Activated naive CD4-positive, alpha-beta T cell treated with Interleukin-2 at 50 U/mL for 16 hours (primary cell): ENCODE results near the gene REV1.

Experiments
- DNase-seq: peaks from one replicate; pipeline ENCODE4 v3.0.0-alpha.2; 2020

REV1 gene

DNA sequence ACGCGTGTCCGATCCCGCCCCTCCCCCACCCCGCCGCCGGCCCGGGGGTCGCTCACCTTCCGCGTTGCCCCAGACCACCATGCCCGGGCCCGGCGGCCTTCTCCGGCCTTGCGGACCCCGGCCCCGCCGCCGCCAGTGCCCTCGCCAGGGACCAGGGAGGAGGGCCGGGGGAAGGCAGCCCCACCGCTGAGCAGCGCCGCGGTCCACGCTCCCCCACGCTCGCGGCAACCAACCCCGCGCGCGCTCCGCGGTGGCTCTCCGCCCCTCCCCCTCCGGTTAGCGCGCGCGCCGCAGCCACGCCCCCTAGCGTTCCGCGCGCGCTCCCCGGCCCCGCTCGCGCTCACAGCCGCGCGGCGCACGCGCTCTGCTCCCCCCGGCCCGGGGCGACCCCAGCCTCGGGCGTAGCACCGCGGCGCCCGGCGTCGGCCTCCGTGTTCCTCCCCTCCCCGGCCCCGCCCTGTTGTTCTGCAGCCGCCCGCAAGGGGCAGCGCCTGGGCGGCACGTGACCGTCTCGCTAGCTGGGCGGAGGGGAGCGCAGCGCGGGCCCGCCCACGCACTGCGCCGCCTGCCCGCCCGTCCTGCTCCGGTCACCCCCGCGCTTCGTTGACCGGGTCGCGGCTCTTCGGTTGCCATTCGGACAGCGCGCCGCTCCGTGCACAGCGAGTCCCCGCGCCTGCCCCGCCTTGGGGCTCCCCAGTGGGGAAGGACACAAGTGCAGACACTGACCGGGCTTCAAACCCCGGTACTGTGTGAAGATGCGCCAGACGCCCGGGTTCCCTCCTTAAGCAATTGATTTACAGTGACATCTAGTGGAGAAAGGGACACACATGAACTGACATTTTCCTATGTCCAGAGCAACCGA lies at the start of gene REV1:
Gene REV1 (minus strand): TSS at position 257 of the 862 bp plus-strand sequence. CDS start 25,042 bp downstream, outside the sequence.
- peak; percentile 95 for DNase-seq

DNA sequence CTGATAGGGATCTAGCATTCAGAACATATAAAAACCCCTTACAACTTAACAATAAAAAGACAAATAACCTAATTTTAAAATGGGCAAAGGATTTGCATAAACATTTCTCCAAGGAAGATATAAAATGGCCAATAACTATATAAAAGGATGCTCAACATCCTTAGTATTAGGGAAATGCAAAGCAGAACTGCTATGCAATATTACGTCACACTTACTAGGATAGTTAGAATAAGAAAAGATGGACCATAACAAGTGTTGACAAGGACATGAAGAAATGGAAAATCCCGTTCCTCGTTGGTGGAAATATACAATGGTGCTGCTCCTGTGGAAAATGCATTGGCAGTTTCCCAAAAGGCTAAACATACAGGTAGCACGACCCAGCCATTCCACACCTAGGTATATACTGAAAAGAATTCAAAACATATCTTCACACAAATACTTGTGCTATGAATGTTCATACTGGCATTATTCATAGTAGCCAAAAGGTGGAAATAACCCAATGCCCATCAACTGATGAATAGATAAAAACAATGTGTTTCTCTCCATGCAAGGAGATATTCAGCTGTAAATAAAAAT lies 48.2 kb upstream of the REV1 start:
- DNase-seq: no peak

DNA sequence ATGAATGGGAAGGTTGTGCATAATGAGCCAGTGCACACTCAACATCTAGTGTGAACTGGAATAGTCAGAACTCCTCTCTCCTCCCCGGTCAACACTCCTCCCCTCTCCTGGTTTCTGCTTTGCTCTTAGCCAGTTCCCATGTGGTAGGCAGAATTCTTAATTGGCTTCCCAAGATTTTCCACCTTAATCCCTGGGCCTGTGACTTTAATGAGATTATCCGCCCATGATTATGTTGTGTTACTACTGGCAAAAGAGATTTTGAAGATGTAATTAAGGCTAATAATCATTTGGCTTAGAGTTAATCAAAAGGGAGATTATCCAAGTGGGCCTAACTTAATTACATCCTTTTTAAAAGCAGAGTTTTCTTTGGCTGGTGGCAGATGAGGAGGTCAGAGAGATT lies 34.2 kb upstream of the REV1 start:
- no peak for DNase-seq

DNA sequence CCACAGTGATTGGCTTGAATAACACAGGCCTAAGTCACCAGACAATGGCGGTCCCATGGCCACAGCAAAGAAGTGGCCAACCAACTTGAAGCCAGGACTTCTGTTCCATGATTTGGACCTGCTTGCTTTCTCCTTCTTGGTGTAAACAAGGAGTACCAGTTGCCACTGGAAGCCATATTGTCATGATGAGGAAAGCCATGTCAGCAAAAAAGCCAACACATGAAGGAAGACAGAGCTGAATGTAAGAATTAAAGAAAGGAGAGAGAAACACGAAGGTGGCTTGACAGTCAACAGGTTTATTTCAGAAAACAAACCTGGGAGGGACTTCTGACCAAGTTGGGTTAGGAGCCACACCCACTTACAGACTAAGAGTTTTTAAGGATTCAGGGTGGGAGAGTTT lies 32.3 kb upstream of the REV1 start:
- DNase-seq: no peak

DNA sequence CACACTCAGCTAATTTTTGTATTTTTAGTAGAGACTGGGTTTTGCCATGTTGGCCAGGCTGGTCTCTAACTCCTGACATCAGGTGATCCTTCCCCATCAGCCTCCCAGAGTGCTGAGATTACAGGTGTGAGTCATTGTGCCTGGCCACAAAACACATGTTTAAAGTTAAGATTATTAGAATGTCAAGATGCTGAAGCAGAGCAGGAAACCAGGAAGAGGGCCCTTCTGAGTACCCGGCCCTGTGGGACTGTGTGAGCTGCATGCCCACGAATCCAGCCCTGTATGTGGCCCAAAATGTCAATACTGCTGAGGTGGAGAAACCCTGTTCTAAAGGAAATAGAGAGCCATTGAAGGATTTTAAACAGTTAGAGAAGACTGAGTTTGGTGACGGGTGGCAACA lies 31.0 kb upstream of the REV1 start:
- no peak for DNase-seq

DNA sequence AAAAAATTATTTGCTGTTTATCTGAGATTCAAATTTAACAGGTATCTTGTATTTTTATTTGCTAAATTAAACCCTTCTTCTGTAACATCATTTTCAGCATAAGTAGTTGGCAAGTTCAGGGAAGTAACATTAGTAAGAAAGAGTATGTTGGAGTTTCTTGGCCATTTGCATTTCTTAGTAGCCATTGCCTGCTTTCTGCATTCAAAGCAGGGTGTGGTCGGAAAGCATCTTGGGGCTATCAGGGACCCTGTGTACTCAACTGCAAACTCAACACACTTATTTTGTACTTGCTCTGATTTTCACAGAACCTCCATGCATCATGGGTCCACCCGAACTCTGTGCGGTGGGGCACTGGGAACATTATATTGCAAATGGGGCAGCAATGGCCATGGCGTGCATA lies 30.4 kb upstream of the REV1 start:
- DNase-seq: no peak

DNA sequence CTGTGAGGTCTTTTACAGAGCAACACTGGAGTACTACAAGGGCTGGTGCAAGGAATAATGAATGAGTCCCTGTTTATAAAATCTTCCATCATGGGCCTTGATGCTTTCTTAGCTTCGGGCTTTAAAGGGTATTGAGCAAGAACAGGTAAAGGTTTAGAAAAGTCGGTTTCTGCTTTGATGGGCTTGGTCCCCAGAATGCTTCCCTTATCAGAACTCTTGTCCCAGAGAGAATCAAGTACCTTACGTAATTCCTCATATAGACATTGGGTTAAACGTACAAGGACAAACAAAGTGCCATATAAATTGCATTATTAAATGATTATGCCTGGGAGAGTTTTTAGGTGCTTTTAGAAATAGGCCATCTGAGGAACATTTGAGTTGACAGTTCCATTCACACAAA lies 24.5 kb upstream of the REV1 start:
- DNase-seq: no peak

DNA sequence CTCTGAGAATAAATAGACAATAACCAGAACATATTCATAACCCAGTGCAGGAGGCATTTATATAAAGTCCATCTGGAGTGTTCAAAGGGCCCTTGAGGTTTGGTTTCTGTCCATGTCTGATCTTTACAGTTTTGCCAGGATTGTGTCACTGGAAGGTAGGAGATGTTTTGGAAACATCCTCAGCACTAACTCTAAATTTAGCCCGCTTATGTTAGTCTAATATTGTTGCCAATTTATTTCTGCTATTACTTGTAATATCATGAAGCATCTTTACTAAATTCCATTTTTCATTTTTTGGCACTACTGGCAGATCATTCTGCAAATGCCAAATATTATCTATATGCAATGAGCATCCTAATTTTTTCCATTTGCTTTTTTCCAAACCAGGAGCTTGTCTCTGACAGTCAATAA lies 22.4 kb upstream of the REV1 start:
- no peak for DNase-seq

DNA sequence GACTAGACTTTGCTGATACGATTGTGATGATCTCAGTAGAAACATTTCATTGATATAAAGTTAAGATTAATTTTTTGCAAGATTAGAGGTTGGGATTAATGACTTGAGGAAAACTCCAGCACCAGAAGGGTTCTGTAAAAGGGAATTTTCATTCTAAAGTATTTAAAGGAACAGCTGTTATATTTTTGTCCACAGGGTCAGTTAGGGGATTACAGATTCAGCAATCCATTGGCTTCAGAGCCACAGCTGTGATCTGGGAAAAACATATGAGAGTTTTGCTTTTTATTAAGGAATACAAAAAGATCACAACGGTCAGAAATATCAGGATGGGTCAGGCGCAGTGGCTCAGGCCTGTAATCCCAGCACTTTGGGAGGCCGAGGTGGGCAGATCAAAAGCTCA lies 19.6 kb upstream of the REV1 start:
- DNase-seq: no peak

DNA sequence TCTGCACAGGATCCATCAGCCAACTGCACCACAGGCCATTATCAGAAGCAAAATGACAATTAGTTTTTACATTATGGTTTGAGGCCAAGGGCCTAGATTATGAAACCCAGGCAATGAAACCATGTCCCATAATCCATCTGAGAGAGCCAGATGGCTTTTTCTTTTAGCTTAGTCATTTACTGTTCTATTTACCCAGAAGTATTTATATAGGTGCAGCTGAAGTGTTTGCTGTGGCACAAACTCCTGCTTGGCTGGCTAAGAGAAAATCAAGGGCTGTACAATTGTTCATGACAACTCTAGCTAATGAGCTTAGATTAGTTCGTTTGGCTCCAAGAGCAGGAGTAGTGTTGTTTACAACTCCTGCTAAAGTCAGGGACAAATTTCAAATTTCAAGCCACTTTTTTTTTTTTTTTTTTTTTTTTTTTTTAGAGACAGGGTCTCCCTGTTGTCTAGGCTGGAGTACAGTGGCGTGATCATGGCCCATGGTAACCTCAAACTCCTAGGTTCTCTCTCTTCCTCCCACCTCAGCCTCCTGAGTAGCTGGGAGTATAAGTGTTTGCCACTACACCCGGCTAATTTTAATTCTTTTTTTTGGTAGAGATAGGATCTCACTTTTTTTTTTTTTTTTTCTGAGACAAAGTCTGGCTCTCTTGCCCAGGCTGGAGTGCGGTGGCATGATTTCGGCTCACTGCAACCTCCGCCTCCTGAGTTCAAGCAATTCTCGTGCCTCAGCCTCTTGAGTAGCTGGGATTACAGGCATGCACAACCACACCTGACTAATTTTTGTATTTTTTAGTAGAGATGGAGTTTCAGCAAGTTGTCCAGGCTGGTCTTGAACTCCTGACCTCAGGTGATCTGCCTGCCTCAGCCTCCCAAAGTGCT lies 18.4 kb upstream of the REV1 start:
- no peak for DNase-seq

DNA sequence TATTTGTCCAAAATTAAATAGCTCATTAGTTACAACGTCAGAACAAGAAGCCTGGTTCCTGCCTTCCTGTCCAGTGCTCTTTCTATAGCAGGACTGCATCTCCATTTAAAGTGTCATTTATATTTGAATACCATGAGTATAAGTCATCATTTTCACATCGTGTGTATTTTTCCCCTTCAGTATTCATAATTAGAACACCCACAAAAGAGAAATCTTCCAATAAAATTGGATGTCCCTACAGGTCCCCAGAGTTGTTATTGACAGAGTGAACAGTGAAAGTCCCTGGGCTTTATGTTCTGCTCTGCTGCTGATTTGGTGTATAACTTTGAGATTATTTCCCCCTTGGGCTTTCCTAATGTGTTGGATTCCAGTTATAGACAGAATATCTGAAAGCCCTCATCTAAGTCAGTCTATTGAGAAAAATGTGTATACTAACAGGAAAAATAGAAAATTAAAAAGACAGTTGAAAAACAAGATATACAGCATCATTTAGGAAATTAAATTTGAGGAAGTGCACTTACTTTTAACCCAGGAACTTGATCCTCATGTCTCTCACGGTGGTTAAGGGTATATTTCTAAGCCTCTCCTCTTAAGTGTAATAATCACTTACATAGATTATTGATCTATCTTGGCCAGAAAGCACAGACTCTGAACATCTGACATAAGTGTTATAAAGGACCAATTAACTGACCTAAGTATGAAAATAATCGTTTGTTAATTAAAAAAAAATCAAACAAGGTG lies 15.2 kb upstream of the REV1 start:
- DNase-seq: no peak

DNA sequence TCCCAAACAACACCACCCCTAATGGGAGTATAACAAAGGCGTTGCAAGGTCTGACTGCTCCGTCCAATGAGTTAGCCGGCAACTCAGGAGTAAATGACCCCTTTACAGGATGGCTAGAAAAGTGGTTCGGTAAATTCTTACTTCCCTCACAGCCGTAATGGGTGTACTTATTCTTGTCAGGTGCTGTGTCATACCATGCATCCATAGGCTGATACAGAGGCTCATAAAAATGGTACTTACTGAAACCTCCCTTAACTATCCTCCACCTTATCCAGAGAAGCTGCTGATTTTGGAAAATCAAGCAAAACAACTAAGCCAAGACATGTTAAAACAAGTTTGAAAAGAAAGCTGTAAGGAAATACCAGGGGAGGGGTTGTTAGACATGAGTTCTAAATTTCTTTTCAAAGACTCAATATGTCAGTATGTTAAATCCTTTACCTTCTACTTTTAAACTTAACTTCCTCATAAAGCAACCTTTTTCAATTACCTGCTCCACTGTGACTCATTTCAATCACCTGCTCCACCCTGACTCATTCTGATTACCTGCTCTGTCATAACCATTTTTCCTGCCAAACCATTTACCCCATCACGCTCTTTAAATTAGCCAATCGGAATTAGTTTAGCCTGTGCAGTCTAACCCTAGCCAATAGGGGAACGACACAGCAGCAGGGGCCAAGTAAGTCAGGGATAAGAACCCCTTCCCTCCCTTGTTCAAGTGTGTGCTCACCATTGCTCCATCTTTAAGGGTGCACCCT lies 14.0 kb upstream of the REV1 start:
- DNase-seq: peak; percentile 3

DNA sequence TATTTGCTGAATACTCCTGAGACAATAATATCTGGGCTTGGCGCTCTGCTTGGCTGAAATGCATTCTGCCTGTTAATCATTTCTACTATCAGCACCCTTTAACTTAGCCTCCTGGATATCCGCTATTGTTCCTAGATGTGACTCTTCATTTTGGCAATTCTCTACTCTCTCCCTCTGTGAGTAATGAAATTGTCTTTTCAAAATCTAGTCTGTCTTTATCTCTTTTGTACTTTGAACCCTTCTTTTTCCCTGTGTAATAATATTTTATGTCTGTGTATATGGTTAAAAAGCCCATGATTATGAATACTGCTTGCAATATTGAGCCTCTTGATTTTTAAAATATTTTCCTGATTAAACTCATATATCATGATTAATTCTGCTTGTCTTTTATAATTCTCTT lies 6.2 kb upstream of the REV1 start:
- DNase-seq: no peak

DNA sequence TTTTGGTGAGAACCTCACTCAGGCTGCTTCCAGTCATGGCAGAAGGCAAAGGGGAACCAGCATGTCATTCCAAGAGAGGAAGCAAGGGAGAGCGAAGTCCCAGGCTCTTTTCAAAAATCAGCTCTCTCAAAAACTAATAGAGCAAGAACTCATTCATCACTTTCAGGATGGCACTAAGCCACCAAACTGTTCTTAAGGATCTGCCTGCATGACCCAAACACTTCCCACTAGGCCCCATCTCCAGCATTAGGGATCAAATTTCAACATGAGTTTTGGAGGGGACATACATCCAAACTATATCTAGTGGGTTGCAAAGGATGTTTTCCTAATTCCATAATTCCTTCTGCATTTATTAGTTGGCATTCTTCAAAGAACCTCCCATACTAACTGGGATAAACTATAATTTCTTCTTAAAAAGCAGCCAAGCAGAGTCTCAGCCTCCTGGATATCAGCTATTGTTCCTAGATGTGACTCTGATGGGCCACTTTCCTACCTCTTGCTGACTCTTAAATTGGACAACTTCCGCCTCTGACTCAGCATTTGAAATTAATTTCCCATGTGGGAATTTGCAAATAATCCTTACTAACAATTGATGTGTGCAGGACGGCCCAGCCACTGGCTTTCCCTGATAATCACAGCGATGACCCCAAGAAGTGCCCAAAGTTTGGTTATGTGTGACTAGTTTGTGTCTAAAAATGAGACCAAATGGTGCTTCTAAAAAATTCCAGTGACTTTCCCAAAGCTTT lies 5.5 kb upstream of the REV1 start:
- DNase-seq: no peak

DNA sequence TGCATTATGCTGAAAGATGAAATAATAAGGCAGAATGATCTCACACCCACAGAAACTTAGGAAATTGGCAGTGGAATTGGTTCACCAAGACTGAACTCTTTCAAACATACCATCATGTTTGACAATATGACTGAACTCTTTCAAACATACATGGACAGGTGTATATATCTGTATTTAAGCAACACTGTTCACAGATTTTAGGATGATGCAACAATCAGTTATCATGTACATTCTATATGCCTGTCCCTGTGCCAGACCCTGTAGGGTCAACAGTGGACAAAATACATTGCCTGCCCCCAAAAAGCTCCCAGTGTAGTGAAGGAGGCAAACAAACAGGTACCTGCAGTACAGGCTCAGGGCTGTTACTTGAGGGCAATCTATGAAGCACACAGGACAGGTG lies 2.9 kb upstream of the REV1 start:
- DNase-seq: no peak

DNA sequence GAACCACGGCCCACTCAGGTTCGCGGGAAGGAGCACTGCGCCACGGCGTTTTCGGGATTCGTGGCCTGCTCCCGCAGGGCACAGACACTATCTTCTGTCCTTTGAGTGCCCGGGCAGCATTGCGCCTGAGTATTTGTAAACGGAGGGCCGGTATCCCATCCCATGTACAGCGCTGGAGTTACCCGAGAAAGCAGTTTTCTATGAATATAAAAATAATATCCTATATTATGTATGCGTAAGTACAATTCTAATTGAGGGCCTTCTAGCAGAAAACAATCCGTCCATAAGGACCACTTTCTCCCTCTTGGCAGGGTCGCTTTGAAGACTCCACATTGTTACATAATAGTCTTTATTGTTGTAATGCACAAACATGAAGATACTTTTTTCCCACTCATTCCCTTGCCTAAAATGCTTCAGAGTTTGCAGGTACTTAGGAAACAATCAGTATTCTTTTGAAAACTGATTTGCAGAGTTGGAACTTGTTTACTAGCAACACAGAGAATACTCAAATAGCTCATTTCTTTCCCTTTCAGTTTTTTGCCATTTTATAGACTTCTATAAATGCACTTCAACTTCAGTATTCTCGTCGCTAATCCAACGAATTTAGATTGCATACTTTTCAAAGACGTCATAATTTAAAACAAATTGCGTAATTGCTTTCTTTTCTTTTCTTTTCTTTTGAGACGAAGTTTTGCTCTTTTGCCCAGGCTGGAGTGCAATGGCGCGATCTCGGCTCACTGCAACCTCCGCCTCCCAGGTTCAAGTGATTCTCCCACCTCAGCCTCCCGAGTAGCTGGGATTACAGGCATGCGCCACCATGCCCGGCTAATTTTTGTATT lies 1.0 kb upstream of the REV1 start:
- no peak for DNase-seq

DNA sequence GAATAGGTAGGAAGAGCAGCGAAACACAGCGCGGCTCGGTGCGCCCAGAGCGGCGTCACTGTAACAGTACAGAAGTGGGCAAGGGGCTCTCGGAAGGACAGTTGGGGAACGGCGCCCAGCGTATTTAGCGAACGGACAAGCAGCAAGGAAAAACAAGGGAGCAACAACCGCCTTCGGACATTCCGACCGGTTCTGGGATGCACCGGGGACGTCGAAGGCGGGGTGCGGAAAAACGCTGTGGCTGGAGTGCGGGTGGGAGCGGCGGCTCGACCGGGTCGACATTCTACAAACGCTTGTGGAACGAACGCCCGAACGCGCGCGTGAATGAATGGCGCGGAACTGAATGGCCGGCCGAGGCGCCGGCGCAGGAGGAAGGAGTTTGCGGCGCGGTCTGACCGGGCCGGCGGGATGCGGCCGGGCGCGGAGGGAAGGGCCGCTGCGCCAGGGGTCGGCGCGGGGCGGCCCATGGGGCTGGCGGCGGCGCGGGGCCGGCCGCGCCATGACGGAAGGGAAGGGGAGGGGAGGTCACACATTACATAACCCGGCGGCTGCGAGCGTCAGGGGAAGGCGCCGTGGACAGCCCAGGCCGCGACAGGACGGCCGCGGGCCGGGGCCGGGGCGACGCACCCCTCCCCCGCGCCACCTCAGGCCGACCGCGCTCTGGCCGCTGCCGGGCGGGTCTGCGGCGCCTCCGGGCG lies 605 bp downstream of the REV1 start:
- DNase-seq: peak; percentile 48

DNA sequence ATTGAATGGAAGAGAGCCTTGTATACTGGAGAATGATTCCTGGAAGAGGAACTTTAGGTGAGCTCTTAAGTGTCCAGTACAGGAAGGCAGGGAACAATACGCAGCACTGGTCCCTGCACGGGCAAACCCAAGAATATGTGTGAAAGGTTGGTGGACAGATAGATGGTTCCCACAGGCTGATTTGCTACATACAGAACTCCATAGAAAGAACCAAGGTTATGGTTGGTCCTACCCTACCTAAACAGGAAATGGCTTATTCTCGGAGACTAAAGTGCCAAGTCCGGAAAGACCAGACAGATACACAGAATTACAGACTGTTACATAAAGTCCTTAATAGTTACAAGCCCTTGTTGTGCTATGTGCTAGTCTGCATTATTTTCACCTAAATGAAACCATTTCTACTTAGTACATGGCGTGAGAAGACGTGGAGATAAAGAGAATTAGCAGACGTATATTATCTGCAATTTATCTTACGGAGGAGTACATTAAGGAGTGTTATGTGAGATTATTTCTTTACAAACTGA lies 1.2 kb downstream of the REV1 start:
- no peak for DNase-seq

DNA sequence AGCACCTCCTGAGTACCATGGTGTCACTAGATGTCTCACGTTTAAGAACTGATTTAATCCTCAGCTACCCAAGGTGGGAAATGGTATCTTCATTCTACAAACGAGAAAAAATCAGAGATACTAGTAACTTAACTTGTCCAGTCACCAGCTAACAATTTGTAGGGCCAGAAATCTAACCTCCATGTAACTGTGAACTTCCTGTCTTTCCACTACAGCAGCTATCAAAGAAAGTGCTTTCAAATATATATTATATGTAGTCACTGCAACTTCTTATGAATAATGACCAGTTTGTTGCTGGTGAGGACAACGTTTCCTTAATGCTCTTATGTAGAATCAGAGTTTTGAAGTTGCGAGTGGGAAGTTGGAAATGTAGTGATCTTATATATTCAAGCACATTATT lies 1.9 kb downstream of the REV1 start:
- DNase-seq: no peak

DNA sequence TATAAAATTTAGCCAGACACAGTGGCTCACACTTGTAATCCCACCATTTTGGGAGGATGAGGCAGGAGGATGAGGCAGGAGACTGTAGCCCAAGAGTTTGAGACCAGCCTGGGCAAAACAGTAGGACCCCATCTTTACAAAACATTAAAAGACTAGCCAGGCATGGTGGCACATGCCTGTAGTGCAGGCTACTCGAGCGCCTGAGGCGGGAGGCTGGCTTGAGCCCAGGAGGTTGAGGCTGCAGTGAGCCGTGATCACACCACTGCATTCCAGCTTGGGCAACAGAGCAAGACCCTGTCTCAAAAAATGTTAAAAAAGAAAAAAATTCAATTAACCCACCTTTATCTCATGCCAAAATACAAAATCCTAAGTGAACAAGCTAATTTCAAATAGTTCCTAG lies 4.0 kb downstream of the REV1 start:
- no peak for DNase-seq
